Adipocyte (in vitro differentiated cells): ENCODE measurements around the gene NFATC2.
A peak's percentile ranks its signal among the peaks of the same experiment; 100 is the strongest.

Experiments used
- DNase-seq: peaks from one replicate; pipeline ENCODE4 v3.0.0-alpha.2; 2015; ENCODE audit warnings: low read depth
- H3K27me3 ChIP-seq: replicated peaks from 2 replicates; pipeline ENCODE4 v1.7.0; 2013; ENCODE audit warnings: mild to moderate bottlenecking, low read length, moderate library complexity; ENCODE audit not compliant: control insufficient read depth, insufficient read depth
- H3K36me3 ChIP-seq: 2 replicates; pipeline ENCODE4 v1.7.0; 2013; ENCODE audit warnings: low read length, mild to moderate bottlenecking, moderate library complexity; ENCODE audit not compliant: control insufficient read depth, insufficient read depth, severe bottlenecking
- H3K4me1 ChIP-seq: 2 replicates; pipeline ENCODE4 v1.7.0; 2013; ENCODE audit warnings: mild to moderate bottlenecking, low read length, moderate library complexity; ENCODE audit not compliant: control insufficient read depth, insufficient read depth
- H3K4me3 ChIP-seq: 2 replicates; pipeline ENCODE4 v1.7.0; 2013; ENCODE audit warnings: mild to moderate bottlenecking, low read length, moderate library complexity
- H3K9ac ChIP-seq: 2 replicates; pipeline ENCODE4 v1.7.0; 2013; ENCODE audit warnings: mild to moderate bottlenecking, low read length, moderate library complexity
- H3K9me3 ChIP-seq: 2 replicates; pipeline ENCODE4 v1.7.0; 2013; ENCODE audit warnings: mild to moderate bottlenecking, low read length, moderate library complexity; ENCODE audit not compliant: control insufficient read depth

NFATC2 gene

GRCh38 chr20:51420805-51421204 is 121.7 kb downstream of the NFATC2 start:
- H3K9ac ChIP-seq = no peak overlapping the region
- H3K27me3 ChIP-seq = peaks cover 7% of the 10 kb centered on the region
- no peaks in the 10 kb centered on the region for H3K4me1 ChIP-seq
- H3K9me3 ChIP-seq = no peaks in the 10 kb centered on the region
- no peaks in the 10 kb centered on the region for H3K36me3 ChIP-seq
- H3K4me3 ChIP-seq = no peak overlapping the region
- no peak for DNase-seq

GRCh38 chr20:51420111-51420510 is 122.4 kb downstream of the NFATC2 start:
- no peaks in the 10 kb centered on the region for H3K4me1 ChIP-seq
- peaks cover 7% of the 10 kb centered on the region for H3K27me3 ChIP-seq
- no peak overlapping the region for H3K9ac ChIP-seq
- H3K4me3 ChIP-seq = no peak overlapping the region
- DNase-seq = peak; percentile 19
- H3K36me3 ChIP-seq = no peaks in the 10 kb centered on the region
- H3K9me3 ChIP-seq = no peaks in the 10 kb centered on the region

GRCh38 chr20:51419646-51420045 is 122.9 kb downstream of the NFATC2 start:
- DNase-seq = no peak
- H3K27me3 ChIP-seq = peaks cover 7% of the 10 kb centered on the region
- H3K4me1 ChIP-seq = no peaks in the 10 kb centered on the region
- H3K9me3 ChIP-seq = no peaks in the 10 kb centered on the region
- H3K36me3 ChIP-seq = no peaks in the 10 kb centered on the region
- H3K4me3 ChIP-seq = no peak overlapping the region
- no peak overlapping the region for H3K9ac ChIP-seq

GRCh38 chr20:51419231-51419630 is 123.3 kb downstream of the NFATC2 start:
- Histone ChIP-seq H3K9me3 (no peaks in the 10 kb centered on the region), H3K4me1 (no peaks in the 10 kb centered on the region), H3K4me3 (no peak overlapping the region), H3K36me3 (no peaks in the 10 kb centered on the region), H3K27me3 (peaks cover 7% of the 10 kb centered on the region), H3K9ac (no peak overlapping the region)
- no peak for DNase-seq

- peaks cover 1% of the 10 kb centered on the region for H3K4me1 ChIP-seq
- H3K9me3 ChIP-seq = no peaks in the 10 kb centered on the region
- H3K9ac ChIP-seq = no peak overlapping the region
- peaks cover 5% of the 10 kb centered on the region for H3K27me3 ChIP-seq
- no peaks in the 10 kb centered on the region for H3K36me3 ChIP-seq
- no peak overlapping the region for H3K4me3 ChIP-seq
- DNase-seq = no peak
Observed at GRCh38 chr20:51418137-51418529, 124.4 kb downstream of the NFATC2 start.

GRCh38 chr20:51417250-51418136 is 125.0 kb downstream of the NFATC2 start:
- no peaks in the 10 kb centered on the region for H3K9me3 ChIP-seq
- DNase-seq = no peak
- H3K9ac ChIP-seq = no peak overlapping the region
- peaks cover 6% of the 10 kb centered on the region for H3K4me1 ChIP-seq
- peaks cover 5% of the 10 kb centered on the region for H3K27me3 ChIP-seq
- no peak overlapping the region for H3K4me3 ChIP-seq
- H3K36me3 ChIP-seq = no peaks in the 10 kb centered on the region

GRCh38 chr20:51416532-51417249 is 125.8 kb downstream of the NFATC2 start:
- H3K4me3 ChIP-seq = no peak overlapping the region
- peaks cover 5% of the 10 kb centered on the region for H3K27me3 ChIP-seq
- H3K9ac ChIP-seq = no peak overlapping the region
- H3K4me1 ChIP-seq = peaks cover 12% of the 10 kb centered on the region
- H3K36me3 ChIP-seq = no peaks in the 10 kb centered on the region
- no peak for DNase-seq
- H3K9me3 ChIP-seq = no peaks in the 10 kb centered on the region

- DNase-seq = no peak
- Histone ChIP-seq H3K9me3 (no peaks in the 10 kb centered on the region), H3K27me3 (peaks cover 5% of the 10 kb centered on the region), H3K9ac (no peak overlapping the region), H3K36me3 (no peaks in the 10 kb centered on the region), H3K4me1 (peaks cover 12% of the 10 kb centered on the region), H3K4me3 (no peak overlapping the region)
Observed at GRCh38 chr20:51413857-51414256, 128.7 kb downstream of the NFATC2 start.

- H3K4me3 ChIP-seq = no peak overlapping the region
- H3K36me3 ChIP-seq = no peaks in the 10 kb centered on the region
- no peak overlapping the region for H3K9ac ChIP-seq
- H3K9me3 ChIP-seq = no peaks in the 10 kb centered on the region
- H3K4me1 ChIP-seq = peaks cover 12% of the 10 kb centered on the region
- H3K27me3 ChIP-seq = peaks cover 5% of the 10 kb centered on the region
- peak; percentile 58 for DNase-seq
Observed at GRCh38 chr20:51412951-51413481, 129.5 kb downstream of the NFATC2 start.

GRCh38 chr20:51412333-51412871 is 130.1 kb downstream of the NFATC2 start:
- H3K4me3 ChIP-seq = no peak overlapping the region
- peaks cover 12% of the 10 kb centered on the region for H3K4me1 ChIP-seq
- peaks cover 5% of the 10 kb centered on the region for H3K27me3 ChIP-seq
- H3K9ac ChIP-seq = no peak overlapping the region
- no peaks in the 10 kb centered on the region for H3K9me3 ChIP-seq
- H3K36me3 ChIP-seq = no peaks in the 10 kb centered on the region
- peak; percentile 61 for DNase-seq

GRCh38 chr20:51411870-51412269 is 130.6 kb downstream of the NFATC2 start:
- Histone ChIP-seq H3K27me3 (peaks cover 5% of the 10 kb centered on the region), H3K36me3 (no peaks in the 10 kb centered on the region), H3K4me3 (no peak overlapping the region), H3K9ac (no peak overlapping the region), H3K4me1 (peaks cover 12% of the 10 kb centered on the region), H3K9me3 (no peaks in the 10 kb centered on the region)
- DNase-seq = peak; percentile 9
